GM18858 (cell line): Measurements from ENCODE around the gene PALD1.
A peak's percentile ranks its signal among the peaks of the same experiment; 100 is the strongest.
"Not testable (repeated sequence)": the region's sequence is repeated elsewhere in the genome, so short reads cannot be mapped to it uniquely, and the experiment has no call there.

Experiments used
- ATAC-seq: cut with Tn5 transposase; IDR thresholded peaks from one replicate; pipeline ENCODE4 v1.9.1; 2021; ENCODE audit not compliant: unreplicated experiment

The PALD1 gene

GRCh38 chr10:70568781-70569495 lies 90.4 kb downstream of the PALD1 start:
- no peak for ATAC-seq

- ATAC-seq: no peak
These were observed 92.7 kb downstream of the PALD1 start for GRCh38 chr10:70571236-70571635.

- no peak for ATAC-seq
These were observed 93.3 kb downstream of the PALD1 start for GRCh38 chr10:70571636-70572439.

- no peak for ATAC-seq
These were observed 95.3 kb downstream of the PALD1 start for GRCh38 chr10:70573599-70574506.

- no peak for ATAC-seq
These were observed 96.9 kb downstream of the PALD1 start for GRCh38 chr10:70575486-70575873.

- peak; percentile 32 for ATAC-seq
These were observed 97.6 kb downstream of the PALD1 start for GRCh38 chr10:70575874-70576802.

GRCh38 chr10:70576803-70577517 lies 98.4 kb downstream of the PALD1 start:
- peak; percentile 6 for ATAC-seq

GRCh38 chr10:70578371-70578947 lies 99.9 kb downstream of the PALD1 start:
- ATAC-seq: peak; percentile 44

GRCh38 chr10:70579234-70580002 lies 100.9 kb downstream of the PALD1 start:
- ATAC-seq: no peak

GRCh38 chr10:70581176-70581575 lies 102.6 kb downstream of the PALD1 start:
- not testable (repeated sequence) for ATAC-seq

GRCh38 chr10:70582793-70583668 lies 104.5 kb downstream of the PALD1 start:
- ATAC-seq: no peak

- no peak for ATAC-seq
These were observed 105.1 kb downstream of the PALD1 start for GRCh38 chr10:70583669-70584037.

GRCh38 chr10:70584366-70584765 lies 105.8 kb downstream of the PALD1 start:
- no peak for ATAC-seq

- ATAC-seq: no peak
These were observed 106.5 kb downstream of the PALD1 start for GRCh38 chr10:70584909-70585544.

- ATAC-seq: no peak
These were observed 107.1 kb downstream of the PALD1 start for GRCh38 chr10:70585578-70586169.

- ATAC-seq: no peak
These were observed 107.9 kb downstream of the PALD1 start for GRCh38 chr10:70586348-70586930.
